GM19025 (cell line): Measurements from ENCODE around the gene ADCY2.

Source experiments
- ATAC-seq: cut with Tn5 transposase; IDR thresholded peaks from one replicate; pipeline ENCODE4 v1.9.1; 2021; ENCODE audit warnings: mild to moderate bottlenecking, low read depth, moderate library complexity; ENCODE audit not compliant: unreplicated experiment

Gene ADCY2

GRCh38 chr5:7395947-7396712 is at the start of gene ADCY2:
ADCY2 (plus strand) TSS chr5:7396138; CDS start chr5:7396297, 159 bp downstream.
- ATAC-seq = no peak

- ATAC-seq = no peak
Measured at GRCh38 chr5:7347377-7347776, 48.6 kb upstream of the ADCY2 start.

- ATAC-seq = no peak
Measured at GRCh38 chr5:7348168-7348854, 47.6 kb upstream of the ADCY2 start.

GRCh38 chr5:7361593-7361992 is 34.3 kb upstream of the ADCY2 start:
- ATAC-seq = no peak

- no peak for ATAC-seq
Measured at GRCh38 chr5:7363067-7363677, 32.8 kb upstream of the ADCY2 start.

- ATAC-seq = no peak
Measured at GRCh38 chr5:7364226-7364875, 31.6 kb upstream of the ADCY2 start.

GRCh38 chr5:7367780-7368179 is 28.2 kb upstream of the ADCY2 start:
- no peak for ATAC-seq

GRCh38 chr5:7372399-7372798 is 23.5 kb upstream of the ADCY2 start:
- no peak for ATAC-seq

GRCh38 chr5:7374186-7374585 is 21.8 kb upstream of the ADCY2 start:
- no peak for ATAC-seq

GRCh38 chr5:7375457-7375856 is 20.5 kb upstream of the ADCY2 start:
- ATAC-seq = no peak

- ATAC-seq = no peak
Measured at GRCh38 chr5:7376871-7377270, 19.1 kb upstream of the ADCY2 start.

GRCh38 chr5:7377761-7378160 is 18.2 kb upstream of the ADCY2 start:
- ATAC-seq = no peak

- no peak for ATAC-seq
Measured at GRCh38 chr5:7382588-7382987, 13.3 kb upstream of the ADCY2 start.

GRCh38 chr5:7385681-7386080 is 10.3 kb upstream of the ADCY2 start:
- no peak for ATAC-seq

GRCh38 chr5:7388553-7388952 is 7.4 kb upstream of the ADCY2 start:
- no peak for ATAC-seq

- no peak for ATAC-seq
Measured at GRCh38 chr5:7391215-7391614, 4.7 kb upstream of the ADCY2 start.

GRCh38 chr5:7391814-7392692 is 3.9 kb upstream of the ADCY2 start:
- ATAC-seq = no peak

GRCh38 chr5:7392693-7393024 is 3.3 kb upstream of the ADCY2 start:
- ATAC-seq = no peak

- ATAC-seq = no peak
Measured at GRCh38 chr5:7393921-7394799, 1.8 kb upstream of the ADCY2 start.
